GM12865 (cell line): ENCODE measurements around the gene NPM3.
A peak's percentile ranks its signal among the peaks of the same experiment; 100 is the strongest.

Experiments
- DNase-seq: peaks from one replicate; pipeline ENCODE4 v3.0.0; 2010; ENCODE audit warnings: low read depth
- H3K4me3 ChIP-seq: 2 replicates; pipeline ENCODE4 v1.5.1; 2011; ENCODE audit warnings: mild to moderate bottlenecking, low read depth, low read length, control low read depth
- CTCF ChIP-seq: IDR thresholded peaks from 2 replicates; pipeline ENCODE4 v1.5.1; 2011; ENCODE audit warnings: low read length, control low read depth, low read depth, inconsistent platforms; ENCODE audit not compliant: insufficient read depth; ENCODE audit errors: missing control alignments

NPM3 gene

DNA sequence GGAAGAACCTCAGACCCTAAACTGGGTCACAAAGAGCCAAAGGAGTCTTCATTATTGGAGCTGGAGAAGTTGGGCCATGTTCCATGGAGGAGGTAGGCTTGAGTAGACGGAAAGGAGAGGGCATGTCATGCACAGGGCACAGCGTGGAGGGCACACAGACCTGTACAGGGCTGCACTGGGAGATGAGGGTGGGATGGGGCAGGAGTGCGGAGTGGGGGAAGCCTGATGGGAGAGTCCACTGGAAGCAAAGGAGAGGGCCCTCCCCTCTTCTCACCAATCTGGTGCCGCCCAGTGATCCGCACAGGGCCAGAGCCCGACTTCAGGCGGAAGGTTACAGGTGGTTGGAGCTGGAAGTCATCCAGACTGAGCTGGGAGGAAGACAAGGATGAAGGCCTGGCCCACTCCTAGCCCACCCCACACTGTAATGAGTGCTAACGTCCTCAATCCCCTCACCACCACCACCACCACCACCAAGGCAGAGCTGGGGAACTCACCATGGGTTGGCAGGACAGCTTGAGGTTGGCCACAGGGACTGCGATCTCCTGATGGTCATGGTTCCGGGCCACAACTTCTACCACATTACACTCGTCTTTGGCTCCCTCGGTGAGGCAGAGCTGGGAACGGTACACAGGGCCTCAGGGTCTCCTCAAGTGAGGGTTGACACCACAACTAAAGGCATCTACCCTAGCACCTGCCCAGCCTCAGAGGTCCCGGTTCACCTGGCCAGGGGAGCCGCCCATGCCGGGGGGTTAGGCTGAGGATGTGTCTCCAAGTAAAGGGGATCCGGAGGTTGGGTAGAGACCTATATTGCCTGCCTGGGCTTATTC lies 1.0 kb downstream of the NPM3 start:
- peak overlapping the region; percentile 85 for H3K4me3 ChIP-seq
- DNase-seq, result no peak
- no peak for TF ChIP-seq CTCF

GRCh38 chr10:101781655-101781983 lies 1.6 kb downstream of the NPM3 start:
- H3K4me3 ChIP-seq, result 0 out of 2 replicates have a peak overlapping the region, but pooled peaks have one; percentile 85
- no peak for DNase-seq
- no peak for TF ChIP-seq CTCF

- no peak overlapping the region for H3K4me3 ChIP-seq
- TF ChIP-seq CTCF, result peak; percentile 96
- peak; percentile 81 for DNase-seq
Observed at GRCh38 chr10:101780818-101781654, 2.2 kb downstream of the NPM3 start.

DNA sequence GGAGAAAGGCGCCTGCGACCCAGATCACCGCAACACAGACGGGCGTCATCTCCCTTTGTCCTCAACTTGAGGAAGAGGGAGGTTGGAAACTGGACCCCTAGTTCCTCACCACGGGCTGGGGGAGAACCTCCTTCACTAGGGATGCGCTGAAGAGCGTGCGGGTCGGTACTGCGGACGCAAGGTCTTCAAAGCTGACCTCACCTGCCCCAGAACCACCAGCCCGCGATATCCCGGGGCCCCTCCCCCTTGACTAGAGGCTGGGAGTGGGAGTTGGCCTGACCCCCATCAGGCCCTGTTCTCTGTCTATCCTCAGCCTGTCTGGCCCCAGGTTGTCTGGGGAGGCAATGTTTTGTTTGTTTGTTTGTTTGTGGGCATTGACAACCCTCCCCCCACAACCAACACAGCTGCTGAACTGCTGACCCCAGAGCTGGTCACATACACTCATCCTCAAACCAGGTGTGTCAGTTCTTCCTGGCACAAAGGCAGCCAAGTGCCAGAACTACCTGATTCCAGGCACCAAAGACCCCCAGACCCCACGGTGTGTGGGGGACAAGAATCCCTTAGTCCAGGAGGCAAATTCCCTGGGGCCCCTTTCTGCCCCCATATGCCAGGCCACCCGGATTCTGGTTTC lies 2.9 kb downstream of the NPM3 start:
- H3K4me3 ChIP-seq, result peak overlapping the region; percentile 54
- DNase-seq, result peak; percentile 25
- TF ChIP-seq CTCF, result no peak

DNA sequence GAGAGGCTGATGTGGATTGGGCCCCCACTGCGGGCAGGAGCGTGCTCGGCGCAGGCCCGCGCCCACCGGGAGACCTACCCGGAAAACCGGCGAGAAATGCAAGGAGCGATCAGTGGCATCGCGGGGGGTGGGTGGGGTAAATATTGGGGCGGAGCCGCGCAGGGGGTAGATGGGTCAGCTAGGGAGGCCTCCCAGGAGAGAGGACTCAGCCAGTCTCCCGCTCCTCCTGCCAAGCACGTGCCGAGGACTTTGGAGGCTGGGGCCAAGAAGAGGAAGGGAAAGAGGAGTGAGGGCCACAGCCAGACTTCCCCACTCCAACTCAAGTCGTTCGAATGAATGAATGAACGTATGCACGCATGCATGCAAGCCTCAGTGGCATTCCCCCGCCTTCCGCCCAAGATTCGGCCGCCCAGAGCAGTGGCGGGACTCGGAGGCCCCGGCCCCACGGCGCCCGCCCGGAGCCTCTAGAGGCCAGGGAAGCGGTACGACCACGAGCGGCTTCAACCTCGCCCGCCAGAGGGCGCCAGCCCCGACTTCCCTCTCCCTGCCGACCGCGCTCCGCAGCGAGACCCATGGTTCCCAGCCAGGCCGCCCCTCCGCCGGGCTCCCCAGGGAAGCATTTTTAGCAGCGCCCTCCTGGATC lies 3.6 kb downstream of the NPM3 start:
- DNase-seq, result peak; percentile 85
- peak; percentile 87 for TF ChIP-seq CTCF
- H3K4me3 ChIP-seq, result peak overlapping the region; percentile 54

DNA sequence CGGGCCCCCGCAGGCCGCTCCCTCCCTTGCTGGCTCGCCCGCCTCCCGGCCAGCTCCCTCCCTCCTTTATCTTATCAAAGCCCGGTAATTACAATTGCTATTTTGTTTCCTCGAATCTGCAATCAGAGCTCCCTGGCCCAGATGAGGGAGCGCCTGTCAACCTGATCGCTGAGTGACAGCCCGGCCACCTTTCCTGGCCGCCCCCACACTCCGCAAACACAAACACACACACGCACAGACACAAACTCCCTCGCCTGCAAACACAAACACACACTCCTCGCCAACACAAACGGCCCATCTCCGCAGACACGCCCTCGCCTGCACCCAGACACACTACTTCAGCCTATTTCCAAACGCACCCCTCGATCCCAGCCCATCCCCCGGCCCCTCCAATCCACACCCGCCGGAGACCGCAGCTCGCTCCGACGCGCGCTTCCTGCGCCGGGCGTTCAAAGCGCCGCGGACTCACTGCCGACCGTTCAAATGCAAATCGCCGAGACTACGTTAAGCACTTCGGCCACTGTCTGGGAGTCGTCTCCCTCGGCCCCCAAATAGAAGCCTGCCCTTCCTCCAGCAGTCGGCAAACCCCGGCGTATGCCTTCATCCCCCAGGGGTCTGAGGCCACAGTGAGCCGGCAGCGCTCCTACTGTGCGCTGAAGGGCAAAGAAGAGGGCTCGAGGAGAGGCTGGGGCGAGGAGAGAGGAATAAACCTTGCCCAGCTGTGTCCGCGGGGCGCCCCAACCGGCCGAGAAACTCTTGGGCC lies 4.3 kb downstream of the NPM3 start:
- DNase-seq, result peak; percentile 72
- H3K4me3 ChIP-seq, result peak overlapping the region; percentile 54
- no peak for TF ChIP-seq CTCF
